Measurements from ENCODE around the gene FGF14. TPM values are rescaled to one million over a fixed set of nuclear protein-coding genes. Genes with fewer than 3 reads are reported as not detected.

Gene FGF14
- total RNA-seq, 1 donor from 2014 or later: 1.7 TPM

DNA sequence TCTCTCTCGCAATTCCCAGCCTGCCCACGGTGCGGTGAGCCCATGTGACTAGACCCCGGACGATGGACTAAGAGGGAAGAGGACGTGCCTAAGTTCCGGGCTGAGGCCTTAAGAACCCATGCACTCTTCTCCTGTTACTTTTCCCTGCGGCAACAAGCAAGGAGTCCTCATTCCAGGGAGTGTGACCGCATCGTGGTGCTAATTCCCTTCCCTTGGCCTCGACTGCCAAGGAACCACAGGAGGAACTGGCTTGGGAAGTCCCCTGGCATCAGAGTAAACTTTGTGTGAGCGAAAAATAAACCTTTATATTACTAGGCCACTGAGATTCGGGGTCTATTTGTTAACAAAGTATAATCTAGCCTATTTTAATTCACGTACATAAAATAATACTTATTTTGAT lies 34.0 kb downstream of the FGF14 start:
- TF ChIP-seq, protein P1, sequence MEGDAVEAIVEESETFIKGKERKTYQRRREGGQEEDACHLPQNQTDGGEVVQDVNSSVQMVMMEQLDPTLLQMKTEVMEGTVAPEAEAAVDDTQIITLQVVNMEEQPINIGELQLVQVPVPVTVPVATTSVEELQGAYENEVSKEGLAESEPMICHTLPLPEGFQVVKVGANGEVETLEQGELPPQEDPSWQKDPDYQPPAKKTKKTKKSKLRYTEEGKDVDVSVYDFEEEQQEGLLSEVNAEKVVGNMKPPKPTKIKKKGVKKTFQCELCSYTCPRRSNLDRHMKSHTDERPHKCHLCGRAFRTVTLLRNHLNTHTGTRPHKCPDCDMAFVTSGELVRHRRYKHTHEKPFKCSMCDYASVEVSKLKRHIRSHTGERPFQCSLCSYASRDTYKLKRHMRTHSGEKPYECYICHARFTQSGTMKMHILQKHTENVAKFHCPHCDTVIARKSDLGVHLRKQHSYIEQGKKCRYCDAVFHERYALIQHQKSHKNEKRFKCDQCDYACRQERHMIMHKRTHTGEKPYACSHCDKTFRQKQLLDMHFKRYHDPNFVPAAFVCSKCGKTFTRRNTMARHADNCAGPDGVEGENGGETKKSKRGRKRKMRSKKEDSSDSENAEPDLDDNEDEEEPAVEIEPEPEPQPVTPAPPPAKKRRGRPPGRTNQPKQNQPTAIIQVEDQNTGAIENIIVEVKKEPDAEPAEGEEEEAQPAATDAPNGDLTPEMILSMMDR (conservative IDR thresholded peaks at IDR 0.05): no peak
- Mint-ChIP-seq H3K27ac (ENCODE audit: unreplicated experiment) (no peak overlapping the region), H3K36me3 (ENCODE audit: low read depth) (no peaks in the 10 kb centered on the region)

GRCh38 chr13:102361113-102361512 lies 40.7 kb downstream of the FGF14 start:
- Mint-ChIP-seq H3K36me3 (ENCODE audit: low read depth) (no peaks in the 10 kb centered on the region), H3K4me1 (no peaks in the 10 kb centered on the region), H3K9me3 (no peaks in the 10 kb centered on the region), H3K27ac (ENCODE audit: unreplicated experiment) (peak overlapping the region; percentile 54), H3K4me3 (no peak overlapping the region), H3K27me3 (ENCODE audit: low read depth) (no peaks in the 10 kb centered on the region)
- no peak for DNase-seq (ENCODE audit: low read depth, low spot score)
- TF ChIP-seq, protein P1 (conservative IDR thresholded peaks at IDR 0.05): no peak

More for the DNA sequence above, 34.0 kb downstream of the FGF14 start:
- no peaks in the 10 kb centered on the region for H3K4me1 Mint-ChIP-seq
- no peak for DNase-seq (ENCODE audit: low read depth, low spot score)
- H3K27me3 Mint-ChIP-seq (ENCODE audit: low read depth): no peaks in the 10 kb centered on the region
- no peak overlapping the region for H3K4me3 Mint-ChIP-seq
- no peaks in the 10 kb centered on the region for H3K9me3 Mint-ChIP-seq

DNA sequence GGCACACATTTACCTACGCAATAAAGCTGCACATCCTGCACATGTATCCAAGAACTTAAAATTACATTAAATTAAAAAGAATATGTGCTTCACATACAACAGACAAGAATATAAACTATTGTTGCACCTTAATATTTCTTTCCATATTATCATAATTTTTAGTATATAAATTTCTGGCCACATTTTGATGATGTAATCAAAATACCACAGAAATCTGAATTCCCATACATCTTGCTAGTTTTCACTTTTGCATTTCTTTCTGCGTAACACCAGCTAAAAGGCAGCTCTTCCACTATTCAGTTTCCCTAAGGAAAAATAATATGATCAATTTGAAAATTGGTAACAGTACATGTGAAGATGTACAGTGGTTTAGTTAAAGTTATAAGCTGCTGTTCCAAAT lies 42.6 kb downstream of the FGF14 start:
- Mint-ChIP-seq H3K4me3 (no peak overlapping the region), H3K4me1 (no peaks in the 10 kb centered on the region), H3K9me3 (peaks cover under 1% of the 10 kb centered on the region), H3K27me3 (ENCODE audit: low read depth) (no peaks in the 10 kb centered on the region), H3K36me3 (ENCODE audit: low read depth) (no peaks in the 10 kb centered on the region), H3K27ac (ENCODE audit: unreplicated experiment) (no peak overlapping the region)
- no peak for DNase-seq (ENCODE audit: low read depth, low spot score)
- TF ChIP-seq, protein P1 (conservative IDR thresholded peaks at IDR 0.05): no peak

GRCh38 chr13:102355251-102355650 lies 46.6 kb downstream of the FGF14 start:
- peaks cover 8% of the 10 kb centered on the region for H3K9me3 Mint-ChIP-seq
- H3K36me3 Mint-ChIP-seq (ENCODE audit: low read depth): peaks cover 3% of the 10 kb centered on the region
- H3K4me1 Mint-ChIP-seq: no peaks in the 10 kb centered on the region
- TF ChIP-seq, protein P1 (conservative IDR thresholded peaks at IDR 0.05): no peak
- no peak overlapping the region for H3K4me3 Mint-ChIP-seq
- DNase-seq (ENCODE audit: low read depth, low spot score): no peak
- no peak overlapping the region for H3K27ac Mint-ChIP-seq (ENCODE audit: unreplicated experiment)
- H3K27me3 Mint-ChIP-seq (ENCODE audit: low read depth): no peaks in the 10 kb centered on the region

- H3K27me3 Mint-ChIP-seq (ENCODE audit: low read depth): no peaks in the 10 kb centered on the region
- peaks cover 3% of the 10 kb centered on the region for H3K36me3 Mint-ChIP-seq (ENCODE audit: low read depth)
- H3K4me3 Mint-ChIP-seq: no peak overlapping the region
- H3K4me1 Mint-ChIP-seq: no peaks in the 10 kb centered on the region
- peaks cover 8% of the 10 kb centered on the region for H3K9me3 Mint-ChIP-seq
- no peak overlapping the region for H3K27ac Mint-ChIP-seq (ENCODE audit: unreplicated experiment)
- DNase-seq (ENCODE audit: low read depth, low spot score): no peak
- TF ChIP-seq, protein P1 (conservative IDR thresholded peaks at IDR 0.05): no peak
These were observed 47.8 kb downstream of the FGF14 start for GRCh38 chr13:102354011-102354410.

GRCh38 chr13:102351521-102351920 lies 50.3 kb downstream of the FGF14 start:
- peaks cover 8% of the 10 kb centered on the region for H3K9me3 Mint-ChIP-seq
- H3K27me3 Mint-ChIP-seq (ENCODE audit: low read depth): no peaks in the 10 kb centered on the region
- H3K4me3 Mint-ChIP-seq: no peak overlapping the region
- H3K4me1 Mint-ChIP-seq: no peaks in the 10 kb centered on the region
- H3K27ac Mint-ChIP-seq (ENCODE audit: unreplicated experiment): no peak overlapping the region
- no peak for DNase-seq (ENCODE audit: low read depth, low spot score)
- TF ChIP-seq, protein P1 (conservative IDR thresholded peaks at IDR 0.05): no peak
- peaks cover 3% of the 10 kb centered on the region for H3K36me3 Mint-ChIP-seq (ENCODE audit: low read depth)

Measured in neural crest cell (in vitro differentiated cells).